Fibroblast of pulmonary artery (primary cell): ENCODE measurements around the gene PPP6C.

ENCODE experiments used
- DNase-seq: peaks from one replicate; pipeline ENCODE4 v3.0.0-alpha.2; 2010; ENCODE audit warnings: low read depth
- H3K4me3 ChIP-seq: replicated peaks from 2 replicates; pipeline ENCODE4 v1.5.1; 2011; ENCODE audit warnings: low read depth, mild to moderate bottlenecking, control low read depth, low read length, moderate library complexity
- CTCF ChIP-seq: IDR thresholded peaks from 2 replicates; pipeline ENCODE4 v1.5.1; 2011; ENCODE audit warnings: mild to moderate bottlenecking, control low read depth, low read length, inconsistent platforms; ENCODE audit errors: missing control alignments

PPP6C gene

GRCh38 chr9:125103021-125103420, 86.6 kb downstream of the PPP6C start:
- DNase-seq: no peak
- no peak for TF ChIP-seq CTCF
- no peak overlapping the region for H3K4me3 ChIP-seq

GRCh38 chr9:125100822-125101221, 88.8 kb downstream of the PPP6C start:
- H3K4me3 ChIP-seq: no peak overlapping the region
- TF ChIP-seq CTCF: no peak
- no peak for DNase-seq

GRCh38 chr9:125099816-125100215, 89.8 kb downstream of the PPP6C start:
- H3K4me3 ChIP-seq: no peak overlapping the region
- TF ChIP-seq CTCF: no peak
- DNase-seq: no peak
